ENCODE results near the gene ARMC5.
"Not testable (repeated sequence)": the region's sequence is repeated elsewhere in the genome, so short reads cannot be mapped to it uniquely, and the experiment has no call there.

ARMC5 gene, protein sequence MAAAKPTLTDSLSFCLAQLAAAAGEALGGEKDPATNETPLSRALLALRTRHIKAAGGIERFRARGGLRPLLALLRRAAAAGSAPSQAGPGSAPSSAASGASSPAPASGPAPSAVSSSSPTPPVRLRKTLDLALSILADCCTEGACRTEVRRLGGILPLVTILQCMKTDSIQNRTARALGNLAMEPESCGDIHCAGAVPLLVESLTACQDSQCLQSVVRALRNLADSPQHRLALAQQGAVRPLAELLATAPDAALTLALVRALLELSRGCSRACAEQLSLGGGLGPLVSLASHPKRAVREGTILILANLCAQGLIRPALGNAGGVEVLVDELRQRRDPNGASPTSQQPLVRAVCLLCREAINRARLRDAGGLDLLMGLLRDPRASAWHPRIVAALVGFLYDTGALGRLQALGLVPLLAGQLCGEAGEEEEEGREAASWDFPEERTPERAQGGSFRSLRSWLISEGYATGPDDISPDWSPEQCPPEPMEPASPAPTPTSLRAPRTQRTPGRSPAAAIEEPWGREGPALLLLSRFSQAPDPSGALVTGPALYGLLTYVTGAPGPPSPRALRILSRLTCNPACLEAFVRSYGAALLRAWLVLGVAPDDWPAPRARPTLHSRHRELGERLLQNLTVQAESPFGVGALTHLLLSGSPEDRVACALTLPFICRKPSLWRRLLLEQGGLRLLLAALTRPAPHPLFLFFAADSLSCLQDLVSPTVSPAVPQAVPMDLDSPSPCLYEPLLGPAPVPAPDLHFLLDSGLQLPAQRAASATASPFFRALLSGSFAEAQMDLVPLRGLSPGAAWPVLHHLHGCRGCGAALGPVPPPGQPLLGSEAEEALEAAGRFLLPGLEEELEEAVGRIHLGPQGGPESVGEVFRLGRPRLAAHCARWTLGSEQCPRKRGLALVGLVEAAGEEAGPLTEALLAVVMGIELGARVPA

DNA sequence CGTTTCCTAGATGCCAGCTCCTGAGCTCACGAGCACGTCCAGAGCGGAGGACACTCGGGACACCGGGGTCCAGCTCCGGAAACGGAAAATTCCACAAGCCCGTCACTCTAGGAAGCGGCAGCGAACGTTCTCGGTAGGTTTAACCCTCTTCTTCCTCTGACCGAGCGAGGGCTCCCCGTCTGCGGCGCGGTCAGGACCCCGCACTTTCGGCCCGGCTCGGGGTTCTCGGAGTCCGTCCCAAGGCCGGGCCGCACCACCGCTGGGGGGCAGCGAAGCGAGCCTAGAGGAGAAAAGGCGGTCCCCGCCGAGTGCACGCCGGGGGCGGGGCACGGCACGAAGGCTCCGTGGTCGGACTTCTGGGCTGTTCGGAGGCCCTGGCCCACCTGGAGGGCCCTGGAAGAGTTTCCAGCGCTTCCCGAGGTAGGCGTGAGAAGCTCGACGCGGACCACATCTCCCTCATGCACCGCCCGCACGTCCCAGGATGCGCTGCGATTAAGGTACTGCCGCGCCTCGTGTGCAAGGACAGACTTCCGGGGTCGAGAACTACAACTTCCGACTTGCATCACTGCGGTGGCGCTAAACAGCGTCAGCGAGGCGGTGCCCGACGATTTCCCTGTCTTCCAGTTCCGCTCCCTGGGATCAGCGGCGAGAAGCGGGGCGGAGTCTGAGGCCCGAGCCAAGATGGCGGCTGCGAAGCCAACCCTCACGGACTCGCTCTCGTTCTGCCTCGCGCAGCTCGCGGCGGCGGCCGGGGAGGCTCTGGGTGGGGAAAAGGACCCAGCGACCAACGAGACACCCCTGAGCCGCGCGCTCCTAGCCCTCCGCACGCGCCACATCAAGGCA lies at the start of gene ARMC5:
Gene ARMC5, plus strand, starts transcription at position 658 of the 843 bp plus-strand sequence. Its CDS starts 24 bp downstream, at position 682.
- peak; percentile 95 to 98 for DNase-seq

DNA sequence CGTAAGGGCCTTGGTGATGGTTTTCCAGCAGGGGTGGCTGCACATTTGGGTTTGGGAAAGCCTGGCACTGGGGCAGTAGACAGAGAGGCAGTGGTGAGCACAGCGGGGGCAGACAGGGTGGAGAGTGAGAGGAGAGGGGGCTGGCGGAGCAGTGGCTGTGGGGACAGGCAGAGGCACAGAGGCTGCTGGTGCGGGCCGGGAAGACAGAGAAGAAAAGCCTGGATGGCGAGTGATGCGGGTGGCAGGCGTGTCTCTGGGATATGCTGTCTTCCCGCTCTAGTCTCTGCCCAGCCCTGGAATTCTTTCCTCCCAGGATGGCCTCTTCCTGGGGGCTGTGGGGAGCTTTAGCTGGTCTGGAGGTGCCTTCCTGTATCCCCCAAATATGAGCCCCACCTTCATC lies 49.2 kb upstream of the ARMC5 start:
- DNase-seq: no peak

DNA sequence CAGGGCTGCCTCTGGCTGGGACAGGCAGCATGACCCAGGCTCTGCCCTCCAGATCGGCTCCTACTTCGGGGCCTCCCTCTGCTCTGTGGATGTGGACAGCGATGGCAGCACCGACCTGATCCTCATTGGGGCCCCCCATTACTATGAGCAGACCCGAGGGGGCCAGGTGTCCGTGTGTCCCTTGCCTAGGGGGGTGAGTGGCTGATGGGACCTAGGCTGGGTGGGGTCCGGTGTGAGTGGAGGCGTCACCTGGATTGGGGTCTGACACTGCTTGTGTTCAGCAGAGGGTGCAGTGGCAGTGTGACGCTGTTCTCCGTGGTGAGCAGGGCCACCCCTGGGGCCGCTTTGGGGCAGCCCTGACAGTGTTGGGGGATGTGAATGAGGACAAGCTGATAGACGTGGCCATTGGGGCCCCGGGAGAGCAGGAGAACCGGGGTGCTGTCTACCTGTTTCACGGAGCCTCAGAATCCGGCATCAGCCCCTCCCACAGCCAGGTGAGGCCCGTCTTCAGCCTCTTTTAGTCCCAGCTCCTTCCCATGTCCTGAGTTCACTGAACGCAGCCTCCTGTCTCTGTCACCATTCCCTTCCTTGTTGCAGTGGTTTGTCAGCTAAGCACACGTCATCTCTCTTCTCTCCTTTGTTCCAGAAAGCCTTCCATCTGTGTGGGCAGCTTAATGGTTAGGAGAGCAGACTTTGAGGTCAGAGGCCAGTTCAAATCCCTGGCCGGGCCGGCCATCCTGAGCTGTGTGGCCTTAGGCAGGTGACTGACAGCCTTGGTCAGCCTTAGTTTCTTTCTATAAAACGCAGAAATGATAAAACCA lies 48.1 kb upstream of the ARMC5 start:
- no peak for DNase-seq

DNA sequence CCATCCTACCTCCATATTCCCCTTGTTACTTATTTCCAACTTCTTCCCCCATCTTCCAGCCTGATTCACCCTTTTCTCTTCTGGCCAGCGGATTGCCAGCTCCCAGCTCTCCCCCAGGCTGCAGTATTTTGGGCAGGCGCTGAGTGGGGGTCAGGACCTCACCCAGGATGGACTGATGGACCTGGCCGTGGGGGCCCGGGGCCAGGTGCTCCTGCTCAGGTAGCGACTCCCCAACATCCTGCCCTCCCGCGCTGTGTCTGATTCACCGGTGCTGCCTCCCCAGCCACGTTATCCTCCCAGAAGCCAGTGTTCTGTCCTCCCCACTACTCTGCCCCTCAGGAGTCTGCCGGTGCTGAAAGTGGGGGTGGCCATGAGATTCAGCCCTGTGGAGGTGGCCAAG lies 46.6 kb upstream of the ARMC5 start:
- no peak for DNase-seq

DNA sequence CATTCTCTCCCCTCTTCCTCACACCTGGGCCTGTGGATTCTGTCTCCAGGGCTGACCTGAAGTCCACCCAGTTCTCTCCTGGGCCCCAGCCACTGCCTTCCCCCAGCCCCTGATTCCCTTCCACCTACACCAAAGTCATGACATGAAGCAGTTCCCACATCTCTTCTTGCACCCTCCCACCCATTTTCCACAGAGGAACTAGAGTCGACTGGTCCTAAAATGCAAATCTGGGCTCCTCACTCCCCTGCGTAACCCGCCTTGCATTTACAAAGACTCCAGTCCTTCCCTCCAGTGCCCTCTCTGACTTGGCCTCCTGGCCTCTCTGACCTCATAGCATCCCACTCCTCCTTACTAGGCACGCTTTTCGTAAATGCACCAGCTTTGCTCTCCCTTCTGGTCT lies 45.9 kb upstream of the ARMC5 start:
- DNase-seq: no peak

DNA sequence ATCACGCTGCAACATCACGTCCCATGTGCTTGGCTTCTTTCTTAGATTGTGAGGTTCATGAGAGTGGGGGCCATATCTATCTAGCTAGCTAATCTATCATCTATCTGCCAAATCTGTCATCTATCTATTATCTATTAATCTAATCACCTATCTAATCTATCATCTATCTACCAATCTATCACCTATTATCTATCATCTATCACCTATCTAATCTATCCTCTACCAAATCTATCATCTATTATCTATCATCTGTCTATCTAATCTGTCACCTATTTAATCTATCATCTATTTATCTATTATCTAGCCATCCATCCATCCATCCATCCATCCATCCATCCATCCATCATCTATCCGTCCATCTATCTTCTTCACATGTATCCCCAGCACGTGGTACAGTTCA lies 45.4 kb upstream of the ARMC5 start:
- no peak for DNase-seq

DNA sequence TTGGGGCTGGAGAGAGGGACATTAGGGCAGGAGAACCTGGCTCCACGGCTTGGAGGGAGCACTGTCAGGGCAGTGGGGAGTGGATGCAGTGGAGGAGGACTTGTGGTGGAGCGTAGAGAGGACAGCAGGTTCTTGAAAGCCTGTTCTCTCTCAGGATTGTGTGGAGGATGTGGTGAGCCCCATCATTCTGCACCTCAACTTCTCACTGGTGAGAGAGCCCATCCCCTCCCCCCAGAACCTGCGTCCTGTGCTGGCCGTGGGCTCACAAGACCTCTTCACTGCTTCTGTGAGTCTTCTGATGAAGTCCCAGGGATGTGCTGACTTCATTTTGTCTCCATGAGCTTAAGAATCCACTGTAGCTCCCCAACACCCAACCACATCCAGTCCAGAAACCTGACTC lies 44.6 kb upstream of the ARMC5 start:
- DNase-seq: no peak

DNA sequence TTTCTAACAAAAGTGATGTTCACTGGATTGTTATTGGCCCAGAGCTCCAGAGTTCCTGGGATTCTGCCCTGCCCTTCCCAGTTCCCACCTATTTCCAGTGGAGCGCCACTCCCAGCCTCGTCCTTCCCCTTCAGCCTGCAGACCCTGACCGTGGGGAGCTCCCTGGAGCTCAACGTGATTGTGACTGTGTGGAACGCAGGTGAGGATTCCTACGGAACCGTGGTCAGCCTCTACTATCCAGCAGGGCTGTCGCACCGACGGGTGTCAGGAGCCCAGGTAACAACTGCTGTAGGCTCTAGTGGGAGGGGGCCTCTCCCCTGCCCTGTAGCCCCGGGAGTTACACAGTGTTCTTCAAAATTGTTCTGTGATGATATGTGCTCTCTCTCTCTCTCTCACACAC lies 42.9 kb upstream of the ARMC5 start:
- DNase-seq: no peak

DNA sequence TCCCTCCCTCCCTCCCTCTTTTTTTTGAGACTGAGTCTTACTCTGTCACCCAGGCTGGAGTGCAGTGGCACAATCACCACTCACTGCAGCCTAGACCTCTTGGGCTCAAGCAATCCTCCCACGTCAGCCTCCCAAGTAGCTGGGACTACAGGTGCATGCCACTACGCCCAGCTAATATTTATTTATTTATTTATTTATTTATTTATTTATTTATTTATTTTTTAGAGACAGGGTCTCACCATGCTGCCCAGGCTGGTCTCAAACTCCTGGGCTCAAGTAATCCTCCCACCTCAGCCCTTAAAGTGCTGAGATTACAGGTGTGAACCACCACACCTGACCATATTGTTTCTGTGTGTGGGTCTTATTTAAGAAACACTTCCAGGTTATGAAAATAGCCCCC lies 42.3 kb upstream of the ARMC5 start:
- DNase-seq: not testable (repeated sequence)

DNA sequence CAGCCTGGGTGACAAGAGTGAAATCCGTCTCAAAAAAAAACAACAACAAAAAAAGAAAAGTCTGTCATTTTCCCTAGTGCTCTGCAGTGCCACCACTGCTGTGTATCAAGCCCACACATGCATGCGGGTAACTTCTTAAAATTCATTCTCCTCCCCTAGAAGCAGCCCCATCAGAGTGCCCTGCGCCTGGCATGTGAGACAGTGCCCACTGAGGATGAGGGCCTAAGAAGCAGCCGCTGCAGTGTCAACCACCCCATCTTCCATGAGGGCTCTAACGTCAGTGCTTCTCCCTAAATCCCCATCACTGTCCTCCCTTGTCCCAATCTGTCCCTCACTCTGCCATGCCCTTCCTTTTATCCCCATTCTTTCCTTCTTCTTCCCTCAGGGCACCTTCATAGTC lies 41.4 kb upstream of the ARMC5 start:
- DNase-seq: no peak

DNA sequence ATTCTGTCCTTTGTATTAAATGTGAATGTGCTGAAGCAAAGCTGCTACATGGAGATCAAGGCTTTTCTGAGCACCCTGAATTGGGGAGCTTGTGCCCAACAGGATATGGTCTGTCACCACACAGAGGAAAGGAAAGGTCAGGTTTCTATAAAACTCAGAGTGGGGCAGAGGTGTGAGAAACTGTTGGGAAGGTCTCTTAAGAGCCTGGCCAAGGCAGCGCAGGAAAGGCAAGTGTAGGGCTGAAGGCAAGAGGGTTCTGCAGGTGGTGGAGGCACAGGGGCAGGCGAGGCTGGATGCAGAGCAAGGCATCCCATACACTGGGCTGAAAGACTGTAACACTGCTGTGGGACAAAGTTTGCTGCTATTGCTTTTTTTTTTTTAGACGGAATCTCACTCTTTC lies 39.3 kb upstream of the ARMC5 start:
- DNase-seq: no peak

DNA sequence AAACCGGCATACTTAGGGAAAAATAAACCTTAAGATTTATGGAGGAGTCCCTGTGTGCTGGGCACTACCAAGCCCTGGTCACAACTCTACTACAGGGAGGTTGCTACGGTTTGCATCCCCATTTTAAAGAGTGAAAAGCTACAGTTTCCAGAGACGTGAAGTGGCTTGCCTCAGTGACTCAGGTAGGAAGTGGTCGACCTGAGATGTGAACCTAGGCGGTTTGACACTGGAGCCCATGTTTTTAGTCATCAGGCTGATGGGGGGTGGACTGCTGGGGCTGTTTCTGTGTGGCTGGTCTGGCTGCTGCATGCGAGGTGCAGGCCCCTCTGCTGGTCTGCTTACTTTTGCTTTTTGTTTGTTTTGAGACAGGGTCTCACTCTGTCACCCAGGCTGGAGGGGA lies 37.7 kb upstream of the ARMC5 start:
- no peak for DNase-seq

DNA sequence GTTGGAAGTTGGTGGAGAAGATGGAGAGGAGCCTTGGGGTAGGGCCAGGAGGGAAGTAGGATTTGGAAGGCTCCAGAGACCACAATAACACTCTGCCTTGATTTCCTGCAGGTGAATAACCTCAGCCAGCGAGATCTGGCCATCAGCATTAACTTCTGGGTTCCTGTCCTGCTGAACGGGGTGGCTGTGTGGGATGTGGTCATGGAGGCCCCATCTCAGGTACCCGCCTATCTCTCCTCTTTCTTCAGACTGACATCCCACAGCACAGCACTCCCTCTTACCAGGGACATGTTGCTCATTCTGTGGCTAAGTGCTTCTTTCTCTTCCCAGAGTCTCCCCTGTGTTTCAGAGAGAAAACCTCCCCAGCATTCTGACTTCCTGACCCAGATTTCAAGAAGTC lies 36.1 kb upstream of the ARMC5 start:
- no peak for DNase-seq

DNA sequence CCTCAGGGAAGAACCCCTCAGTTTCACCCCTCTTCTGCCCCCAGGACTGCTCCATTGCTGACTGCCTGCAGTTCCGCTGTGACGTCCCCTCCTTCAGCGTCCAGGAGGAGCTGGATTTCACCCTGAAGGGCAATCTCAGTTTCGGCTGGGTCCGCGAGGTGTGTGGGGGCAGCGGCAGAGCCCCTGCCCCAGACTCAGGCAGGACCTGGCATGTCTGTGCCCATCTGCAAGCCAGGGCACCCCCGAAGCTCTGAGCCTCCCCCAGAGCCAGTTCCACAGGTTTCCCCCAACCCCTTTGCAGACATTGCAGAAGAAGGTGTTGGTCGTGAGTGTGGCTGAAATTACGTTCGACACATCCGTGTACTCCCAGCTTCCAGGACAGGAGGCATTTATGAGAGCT lies 35.5 kb upstream of the ARMC5 start:
- no peak for DNase-seq

DNA sequence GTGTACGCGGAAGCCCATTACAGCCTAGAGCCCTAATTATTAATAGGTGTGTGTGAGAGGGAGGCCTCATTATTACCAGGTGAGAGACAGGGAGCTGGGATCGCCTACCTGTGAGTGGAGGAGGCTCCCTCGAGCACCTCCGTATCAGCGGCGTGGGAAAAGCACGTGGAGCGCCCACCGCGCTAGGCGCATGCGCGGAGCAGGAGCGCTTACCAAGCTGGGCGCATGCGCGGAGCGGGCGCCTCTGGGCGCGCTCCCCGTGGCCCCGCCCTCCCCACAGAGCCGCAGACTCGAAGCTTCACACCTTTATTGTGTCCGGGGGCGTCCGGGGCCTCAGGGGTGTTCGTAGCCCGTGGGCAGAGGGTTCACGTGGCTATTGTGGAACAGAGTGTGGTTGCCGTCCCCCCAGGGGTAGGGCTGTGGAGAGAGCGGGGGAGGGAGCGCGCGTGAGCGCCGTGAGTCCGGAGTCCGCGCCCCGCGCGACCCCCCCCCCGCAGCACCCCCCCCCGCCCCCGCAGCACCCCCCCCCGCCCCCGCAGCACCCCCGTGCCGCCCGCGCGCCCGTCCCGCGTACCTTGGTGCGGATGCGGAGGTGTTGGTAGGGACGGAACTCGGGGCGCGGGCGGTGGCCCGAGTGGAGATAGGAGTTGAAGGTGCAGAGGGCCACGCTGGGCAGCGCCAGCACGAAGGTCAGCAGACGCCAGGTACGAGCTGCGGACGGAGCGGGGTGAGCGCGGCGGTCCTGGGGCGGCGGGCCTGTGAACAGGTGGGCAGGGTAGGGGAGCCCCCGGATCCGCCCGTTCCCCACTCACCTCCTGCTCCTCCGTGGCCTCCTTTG lies 31.6 kb upstream of the ARMC5 start:
- DNase-seq: peak; percentile 2 to 73

DNA sequence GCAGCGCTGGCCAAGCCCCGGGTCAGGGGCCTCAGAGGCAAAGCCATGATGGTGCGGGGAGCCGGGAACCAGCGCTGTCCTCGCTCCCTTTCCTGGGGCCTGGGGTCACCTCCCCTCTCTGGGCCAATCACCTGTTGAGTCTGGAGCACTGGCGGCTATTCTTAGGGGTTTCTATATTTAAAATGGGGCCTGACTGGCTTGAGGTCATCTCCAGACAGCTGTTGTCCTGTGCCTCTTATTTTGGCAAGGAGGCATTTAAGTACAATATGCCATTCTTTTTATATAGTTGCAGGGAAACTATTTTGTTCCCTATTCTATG lies 31.1 kb upstream of the ARMC5 start, which contains the start of gene COX6A2:
Gene COX6A2, minus strand, starts transcription at position 82 of the 319 bp plus-strand sequence. Its CDS starts 35 bp downstream, at position 47.
- no peak for DNase-seq

DNA sequence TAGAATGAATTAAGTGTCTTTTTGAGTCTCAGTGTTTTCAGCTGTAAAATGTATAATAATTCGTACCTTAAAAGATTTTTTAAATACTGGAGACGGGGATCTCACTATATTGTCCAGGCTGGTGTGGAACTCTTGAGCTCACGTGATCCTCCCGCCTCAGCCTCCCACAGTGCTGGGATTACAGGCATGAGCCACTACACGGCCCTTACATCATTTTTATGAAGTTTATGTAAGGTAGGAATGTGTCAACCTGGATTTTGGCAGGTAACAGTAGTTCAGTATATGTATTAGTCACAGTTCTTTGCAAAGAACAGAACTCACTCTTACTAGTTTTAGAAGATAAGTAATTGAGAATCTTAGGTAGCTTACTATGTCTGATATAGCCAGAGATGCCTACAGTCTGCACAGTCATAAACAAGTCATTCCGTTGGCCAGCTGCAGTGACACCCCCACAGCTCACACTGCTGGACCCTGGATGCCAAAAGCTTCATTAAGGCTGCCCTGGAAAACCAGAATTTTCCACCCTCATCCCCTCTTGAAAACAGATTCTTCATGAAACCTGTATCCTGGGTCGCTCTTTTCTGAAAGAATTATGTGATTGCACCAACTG lies 30.6 kb upstream of the ARMC5 start:
- no peak for DNase-seq

DNA sequence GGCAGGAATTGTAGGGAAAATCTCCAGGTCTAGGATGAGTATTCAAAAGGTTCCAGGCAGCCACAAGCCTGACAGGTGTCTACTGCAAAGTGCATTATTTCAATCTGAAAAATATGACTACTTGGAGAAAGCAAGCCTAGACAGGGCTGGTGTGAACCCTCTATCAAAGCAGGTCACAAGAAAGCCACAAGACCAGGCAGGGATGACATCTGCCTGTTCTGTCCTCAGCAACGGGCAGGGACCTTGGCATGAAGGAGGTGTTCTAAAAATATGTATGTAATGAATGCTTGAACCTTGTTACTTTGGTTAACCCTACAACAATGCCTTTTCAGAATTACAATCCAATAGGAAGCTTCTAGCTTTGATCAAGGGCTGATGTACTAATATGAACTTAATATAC lies 30.0 kb upstream of the ARMC5 start:
- no peak for DNase-seq

DNA sequence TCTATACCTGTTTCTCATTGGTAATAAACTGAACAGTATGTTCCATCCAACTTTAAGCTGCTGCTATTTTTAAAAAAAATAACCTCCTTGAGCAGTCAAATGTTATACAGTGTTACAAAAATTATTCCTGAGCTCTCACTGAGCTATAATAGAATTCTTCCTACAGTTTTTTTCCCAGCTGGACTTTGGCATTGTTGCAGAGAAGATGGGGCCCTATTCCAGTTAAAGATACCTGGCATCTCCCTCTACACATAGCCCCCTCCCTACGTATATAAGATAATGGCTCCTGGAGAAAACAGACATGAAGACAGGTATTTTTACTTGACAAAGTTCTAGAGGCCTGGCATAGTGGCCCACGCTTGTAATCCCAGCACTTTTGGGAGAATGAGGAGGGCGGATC lies 29.5 kb upstream of the ARMC5 start:
- DNase-seq: no peak

DNA sequence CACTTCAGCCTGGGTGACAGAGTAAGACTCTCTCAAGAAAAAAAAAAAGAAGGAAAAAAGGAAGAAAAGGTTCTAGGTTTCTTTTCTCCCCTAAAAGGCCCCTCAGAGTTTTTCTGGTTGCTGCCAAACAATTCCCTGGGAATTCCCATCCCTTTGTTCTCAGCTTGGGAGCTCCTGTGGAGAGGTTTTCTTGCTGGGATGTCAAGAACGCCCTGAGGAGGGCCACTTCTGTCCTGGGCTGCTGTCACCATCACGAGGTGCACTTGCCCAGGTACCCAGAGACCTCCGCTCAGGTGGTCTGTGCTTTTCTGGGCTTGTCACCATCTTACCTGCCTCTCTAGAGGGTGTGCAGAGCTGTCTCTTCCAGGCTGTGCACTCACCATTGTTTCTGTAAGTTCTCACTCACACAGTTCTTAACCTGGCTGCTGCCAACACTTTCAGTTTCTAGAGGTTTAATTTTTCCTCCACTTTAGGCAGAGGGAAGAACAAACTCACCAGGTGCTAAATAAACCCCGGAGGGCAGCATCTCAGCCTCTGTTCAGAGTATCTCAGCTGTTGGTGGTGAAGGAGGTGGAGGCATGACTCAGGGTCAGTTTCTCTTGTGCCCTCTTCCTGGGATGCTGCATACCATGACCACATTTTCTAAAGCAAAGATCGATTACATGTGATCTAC lies 28.8 kb upstream of the ARMC5 start:
- no peak for DNase-seq
